ENCODE measurements around the gene CD6.

The CD6 gene

GRCh38 chr11:60984636-60985035 lies 13.2 kb downstream of the CD6 start:
- no peak for DNase-seq (ENCODE audit: low spot score)
- no peak overlapping the region for H3K27ac ChIP-seq
- TF ChIP-seq CTCF (IDR thresholded peaks at IDR 0.05), result no peak

GRCh38 chr11:60985501-60985900 lies 14.0 kb downstream of the CD6 start:
- H3K27ac ChIP-seq, result no peak overlapping the region
- no peak for TF ChIP-seq CTCF (IDR thresholded peaks at IDR 0.05)
- H3K4me3 ChIP-seq, result no peak overlapping the region
- no peak for DNase-seq (ENCODE audit: low spot score)

More at GRCh38 chr11:60984636-60985035, 13.2 kb downstream of the CD6 start:
- no peak overlapping the region for H3K4me3 ChIP-seq

- no peak for TF ChIP-seq CTCF (IDR thresholded peaks at IDR 0.05)
- DNase-seq (ENCODE audit: low spot score), result no peak
- no peak overlapping the region for H3K27ac ChIP-seq
- no peak overlapping the region for H3K4me3 ChIP-seq
Measured at GRCh38 chr11:60985991-60986915, 14.8 kb downstream of the CD6 start.

GRCh38 chr11:60987577-60988277 lies 16.2 kb downstream of the CD6 start:
- no peak overlapping the region for H3K27ac ChIP-seq
- no peak for DNase-seq (ENCODE audit: low spot score)
- H3K4me3 ChIP-seq, result no peak overlapping the region
- TF ChIP-seq CTCF (IDR thresholded peaks at IDR 0.05), result no peak

- no peak overlapping the region for H3K27ac ChIP-seq
- no peak for TF ChIP-seq CTCF (IDR thresholded peaks at IDR 0.05)
- no peak for DNase-seq (ENCODE audit: low spot score)
- H3K4me3 ChIP-seq, result no peak overlapping the region
Measured at GRCh38 chr11:60988658-60989057, 17.2 kb downstream of the CD6 start.

- no peak overlapping the region for H3K27ac ChIP-seq
- DNase-seq (ENCODE audit: low spot score), result no peak
- no peak overlapping the region for H3K4me3 ChIP-seq
- no peak for TF ChIP-seq CTCF (IDR thresholded peaks at IDR 0.05)
Measured at GRCh38 chr11:60989093-60989650, 17.7 kb downstream of the CD6 start.
